ENCODE data around the gene GPC6. TPM values are rescaled to one million over a fixed set of nuclear protein-coding genes. Genes with fewer than 3 reads are reported as not detected.

GPC6 gene
- total RNA-seq, 1 donor from 2014 or later: 42.9 TPM

DNA sequence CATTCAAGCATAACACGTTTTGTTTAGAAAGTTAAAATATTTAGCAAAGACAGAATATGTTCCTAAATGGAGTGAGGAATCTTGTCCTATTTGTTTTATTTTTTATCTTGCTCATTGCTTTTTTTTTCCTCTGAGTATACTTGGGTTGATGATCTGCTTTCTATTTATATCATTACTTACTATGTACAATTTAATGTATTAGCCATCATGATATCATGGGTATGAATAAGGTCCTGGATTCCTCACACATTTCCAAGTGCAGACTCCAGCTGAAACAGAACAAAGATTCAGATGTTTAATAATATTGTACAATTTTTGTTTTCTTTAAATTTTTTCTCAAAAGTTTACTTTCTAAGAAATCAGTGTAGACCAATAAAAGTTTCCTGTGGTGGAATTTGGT, 388.2 kb downstream of the GPC6 start:
- H3K4me2 ChIP-seq: no peak overlapping the region
- H3K4me3 ChIP-seq: no peak overlapping the region
- H3K4me1 ChIP-seq: no peaks in the 10 kb centered on the region
- no peak for DNase-seq (ENCODE audit: low spot score)
- no peaks in the 10 kb centered on the region for H3K27me3 ChIP-seq
- H3K36me3 ChIP-seq: no peaks in the 10 kb centered on the region
- no peak overlapping the region for H2AFZ ChIP-seq (replicated peaks)
- no peak for TF ChIP-seq CTCF (IDR thresholded peaks at IDR 0.05)
- no peak for TF ChIP-seq EZH2 (IDR thresholded peaks at IDR 0.05)
- no peak for TF ChIP-seq EZH2phosphoT487 (IDR thresholded peaks at IDR 0.05)
- H3K9me3 ChIP-seq (ENCODE audit: low read depth): no peaks in the 10 kb centered on the region
- Mint-ChIP-seq H3K4me3 (no peak overlapping the region), H3K27me3 (ENCODE audit: insufficient read depth, low read depth) (no peaks in the 10 kb centered on the region), H3K27ac (no peak overlapping the region), H3K9me3 (no peaks in the 10 kb centered on the region), H3K36me3 (no peaks in the 10 kb centered on the region), H3K4me1 (no peaks in the 10 kb centered on the region)
- no peak overlapping the region for H3K9ac ChIP-seq
- H3K79me2 ChIP-seq (ENCODE audit: low read depth): no peaks in the 10 kb centered on the region
- no peak overlapping the region for H3K27ac ChIP-seq
- H3F3A ChIP-seq (ENCODE audit: low read depth): no peaks in the 10 kb centered on the region
- peaks cover 2% of the 10 kb centered on the region for H4K20me1 ChIP-seq (ENCODE audit: low read depth)

DNA sequence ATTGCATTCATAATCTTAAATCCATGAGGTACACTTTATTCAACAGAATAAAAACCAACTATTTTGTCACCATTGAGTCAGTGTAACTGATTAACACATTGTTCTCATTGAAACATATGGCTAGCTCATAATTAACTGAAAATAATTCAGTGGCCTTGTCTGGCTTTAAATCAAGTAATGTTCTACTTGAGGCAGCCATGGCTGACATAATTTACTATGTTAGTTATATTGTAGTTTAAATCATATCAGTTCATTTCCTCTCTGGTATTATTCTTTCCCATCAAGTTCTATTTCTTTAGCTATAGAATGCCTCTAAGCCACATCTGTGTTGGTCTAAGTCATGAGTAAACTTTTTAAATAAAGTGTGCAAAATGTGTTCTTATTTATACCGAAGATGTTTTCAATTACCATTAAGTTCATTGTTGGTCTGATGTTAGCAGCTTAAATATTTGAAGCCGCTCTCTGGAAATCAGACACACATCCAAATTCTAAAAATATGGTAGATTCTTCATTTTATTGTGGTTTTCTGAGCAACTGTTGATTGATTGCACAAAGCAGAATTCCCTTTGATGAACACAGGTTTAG, 393.7 kb downstream of the GPC6 start:
- no peak overlapping the region for H3K9ac ChIP-seq
- H3K79me2 ChIP-seq (ENCODE audit: low read depth): no peaks in the 10 kb centered on the region
- H3K4me1 Mint-ChIP-seq: no peaks in the 10 kb centered on the region
- H3K36me3 Mint-ChIP-seq: no peaks in the 10 kb centered on the region
- no peak overlapping the region for H3K4me3 ChIP-seq
- peaks cover 2% of the 10 kb centered on the region for H3K27me3 Mint-ChIP-seq (ENCODE audit: insufficient read depth, low read depth)
- H3K4me1 ChIP-seq: no peaks in the 10 kb centered on the region
- peaks cover 2% of the 10 kb centered on the region for H4K20me1 ChIP-seq (ENCODE audit: low read depth)
- DNase-seq (ENCODE audit: low spot score): no peak
- no peak overlapping the region for H2AFZ ChIP-seq (replicated peaks)
- no peaks in the 10 kb centered on the region for H3K36me3 ChIP-seq
- TF ChIP-seq EZH2 (IDR thresholded peaks at IDR 0.05): no peak
- TF ChIP-seq CTCF (IDR thresholded peaks at IDR 0.05): no peak
- no peak for TF ChIP-seq EZH2phosphoT487 (IDR thresholded peaks at IDR 0.05)
- H3K27me3 ChIP-seq: no peaks in the 10 kb centered on the region
- no peak overlapping the region for H3K27ac ChIP-seq
- no peaks in the 10 kb centered on the region for H3K9me3 ChIP-seq (ENCODE audit: low read depth)
- no peak overlapping the region for H3K4me3 Mint-ChIP-seq
- H3K27ac Mint-ChIP-seq: no peak overlapping the region
- H3K4me2 ChIP-seq: no peak overlapping the region
- H3F3A ChIP-seq (ENCODE audit: low read depth): no peaks in the 10 kb centered on the region
- H3K9me3 Mint-ChIP-seq: no peaks in the 10 kb centered on the region

DNA sequence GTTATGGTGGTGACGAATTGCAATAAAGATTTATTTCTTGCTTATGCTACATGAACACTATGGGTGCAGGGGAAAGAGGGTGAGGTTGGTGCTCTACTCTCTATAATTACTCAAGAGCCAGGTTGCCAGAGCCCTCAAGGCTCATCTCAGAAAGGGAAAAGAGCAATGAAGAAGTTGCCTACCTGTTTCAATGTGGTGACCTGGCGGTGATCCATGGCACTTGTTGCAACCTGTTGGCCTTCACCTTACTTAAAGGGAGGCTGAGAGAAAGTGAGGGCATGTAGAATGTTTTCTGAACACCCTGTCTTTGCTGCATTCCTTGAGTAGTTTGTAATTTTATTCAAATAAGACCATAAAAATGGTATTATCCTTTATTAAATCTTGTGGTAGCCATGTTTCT, 394.4 kb downstream of the GPC6 start:
- no peaks in the 10 kb centered on the region for H3K36me3 Mint-ChIP-seq
- H3K9me3 ChIP-seq (ENCODE audit: low read depth): no peaks in the 10 kb centered on the region
- no peaks in the 10 kb centered on the region for H3K9me3 Mint-ChIP-seq
- H3K4me3 Mint-ChIP-seq: no peak overlapping the region
- TF ChIP-seq EZH2phosphoT487 (IDR thresholded peaks at IDR 0.05): no peak
- TF ChIP-seq CTCF (IDR thresholded peaks at IDR 0.05): no peak
- TF ChIP-seq EZH2 (IDR thresholded peaks at IDR 0.05): no peak
- H3K4me3 ChIP-seq: no peak overlapping the region
- no peaks in the 10 kb centered on the region for H3F3A ChIP-seq (ENCODE audit: low read depth)
- no peak overlapping the region for H3K27ac Mint-ChIP-seq
- H3K4me2 ChIP-seq: no peak overlapping the region
- H2AFZ ChIP-seq (replicated peaks): no peak overlapping the region
- H3K36me3 ChIP-seq: no peaks in the 10 kb centered on the region
- no peak overlapping the region for H3K9ac ChIP-seq
- no peak for DNase-seq (ENCODE audit: low spot score)
- no peaks in the 10 kb centered on the region for H3K79me2 ChIP-seq (ENCODE audit: low read depth)
- H3K27me3 ChIP-seq: no peaks in the 10 kb centered on the region
- no peaks in the 10 kb centered on the region for H3K4me1 Mint-ChIP-seq
- no peak overlapping the region for H3K27ac ChIP-seq
- no peaks in the 10 kb centered on the region for H3K4me1 ChIP-seq
- no peaks in the 10 kb centered on the region for H4K20me1 ChIP-seq (ENCODE audit: low read depth)
- H3K27me3 Mint-ChIP-seq (ENCODE audit: insufficient read depth, low read depth): peaks cover 2% of the 10 kb centered on the region

Data from neural progenitor cell (in vitro differentiated cells).